ENCODE data around the gene CHPF2. TPM values are rescaled to one million over a fixed set of nuclear protein-coding genes. Genes with fewer than 3 reads are reported as not detected.

The CHPF2 gene
- total RNA-seq, 2 experiments from 2014 or later: 23.7 to 27.3 TPM

DNA sequence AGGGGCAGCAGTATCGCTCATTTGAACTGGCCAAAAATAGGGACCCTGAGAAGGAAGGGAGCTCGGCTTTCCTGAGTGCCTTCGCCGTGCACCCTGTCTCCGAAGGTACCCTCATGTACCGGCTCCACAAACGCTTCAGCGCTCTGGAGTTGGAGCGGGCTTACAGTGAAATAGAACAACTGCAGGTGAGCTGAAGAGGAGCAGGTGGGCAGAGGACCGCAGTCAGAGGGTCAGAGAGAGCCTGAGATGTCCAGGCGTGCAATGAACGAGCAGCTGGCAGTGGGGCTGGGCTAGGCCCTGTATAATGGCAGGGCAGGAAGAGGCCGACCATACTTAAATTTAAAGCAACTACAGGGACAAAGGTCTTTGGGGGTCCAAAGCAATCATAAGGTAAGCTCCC is 4.1 kb downstream of the CHPF2 start:
- CTCF ChIA-PET: interaction anchor here (0.7 to 6.4 kb wide), 4 partner anchors 7 to 15 kb away, joined by 3 to 68 read pairs (median 4); partner anchors contain the start of gene ABCF2
- H3K4me1 Mint-ChIP-seq (ENCODE audit: low read depth): peaks cover 27% of the 10 kb centered on the region
- H3K9me3 Mint-ChIP-seq: no peaks in the 10 kb centered on the region
- DNase-seq (no peak), ATAC-seq (no peak)
- no peak overlapping the region for H3K27ac Mint-ChIP-seq
- intact Hi-C loops (cut with micrococcal nuclease): no loop called here
- peaks cover 44% of the 10 kb centered on the region for H3K36me3 Mint-ChIP-seq (ENCODE audit: low read depth)
- H3K27me3 Mint-ChIP-seq: no peaks in the 10 kb centered on the region
- TF ChIP-seq, protein P1, sequence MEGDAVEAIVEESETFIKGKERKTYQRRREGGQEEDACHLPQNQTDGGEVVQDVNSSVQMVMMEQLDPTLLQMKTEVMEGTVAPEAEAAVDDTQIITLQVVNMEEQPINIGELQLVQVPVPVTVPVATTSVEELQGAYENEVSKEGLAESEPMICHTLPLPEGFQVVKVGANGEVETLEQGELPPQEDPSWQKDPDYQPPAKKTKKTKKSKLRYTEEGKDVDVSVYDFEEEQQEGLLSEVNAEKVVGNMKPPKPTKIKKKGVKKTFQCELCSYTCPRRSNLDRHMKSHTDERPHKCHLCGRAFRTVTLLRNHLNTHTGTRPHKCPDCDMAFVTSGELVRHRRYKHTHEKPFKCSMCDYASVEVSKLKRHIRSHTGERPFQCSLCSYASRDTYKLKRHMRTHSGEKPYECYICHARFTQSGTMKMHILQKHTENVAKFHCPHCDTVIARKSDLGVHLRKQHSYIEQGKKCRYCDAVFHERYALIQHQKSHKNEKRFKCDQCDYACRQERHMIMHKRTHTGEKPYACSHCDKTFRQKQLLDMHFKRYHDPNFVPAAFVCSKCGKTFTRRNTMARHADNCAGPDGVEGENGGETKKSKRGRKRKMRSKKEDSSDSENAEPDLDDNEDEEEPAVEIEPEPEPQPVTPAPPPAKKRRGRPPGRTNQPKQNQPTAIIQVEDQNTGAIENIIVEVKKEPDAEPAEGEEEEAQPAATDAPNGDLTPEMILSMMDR (IDR thresholded peaks at IDR 0.05): no peak
- POLR2A ChIA-PET: interaction anchor here (1.4 to 2.2 kb wide), 2 partner anchors 9 to 14 kb away, joined by 6 to 7 read pairs; partner anchors contain the start of gene ABCF2
- no peak overlapping the region for H3K4me3 Mint-ChIP-seq

DNA sequence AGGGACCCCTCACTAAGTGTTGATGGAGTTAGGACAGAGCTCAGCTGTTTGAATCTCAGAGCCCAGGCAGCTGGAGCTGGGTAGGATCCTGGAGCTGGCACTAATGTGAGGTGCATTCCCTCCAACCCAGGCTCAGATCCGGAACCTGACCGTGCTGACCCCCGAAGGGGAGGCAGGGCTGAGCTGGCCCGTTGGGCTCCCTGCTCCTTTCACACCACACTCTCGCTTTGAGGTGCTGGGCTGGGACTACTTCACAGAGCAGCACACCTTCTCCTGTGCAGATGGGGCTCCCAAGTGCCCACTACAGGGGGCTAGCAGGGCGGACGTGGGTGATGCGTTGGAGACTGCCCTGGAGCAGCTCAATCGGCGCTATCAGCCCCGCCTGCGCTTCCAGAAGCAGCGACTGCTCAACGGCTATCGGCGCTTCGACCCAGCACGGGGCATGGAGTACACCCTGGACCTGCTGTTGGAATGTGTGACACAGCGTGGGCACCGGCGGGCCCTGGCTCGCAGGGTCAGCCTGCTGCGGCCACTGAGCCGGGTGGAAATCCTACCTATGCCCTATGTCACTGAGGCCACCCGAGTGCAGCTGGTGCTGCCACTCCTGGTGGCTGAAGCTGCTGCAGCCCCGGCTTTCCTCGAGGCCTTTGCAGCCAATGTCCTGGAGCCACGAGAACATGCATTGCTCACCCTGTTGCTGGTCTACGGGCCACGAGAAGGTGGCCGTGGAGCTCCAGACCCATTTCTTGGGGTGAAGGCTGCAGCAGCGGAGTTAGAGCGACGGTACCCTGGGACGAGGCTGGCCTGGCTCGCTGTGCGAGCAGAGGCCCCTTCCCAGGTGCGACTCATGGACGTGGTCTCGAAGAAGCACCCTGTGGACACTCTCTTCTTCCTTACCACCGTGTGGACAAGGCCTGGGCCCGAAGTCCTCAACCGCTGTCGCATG is 5.2 kb downstream of the CHPF2 start:
- DNase-seq: no peak
- TF ChIP-seq, protein P1 (IDR thresholded peaks at IDR 0.05): no peak
- intact Hi-C loops (cut with micrococcal nuclease): no loop called here
- Mint-ChIP-seq H3K9me3 (no peaks in the 10 kb centered on the region), H3K4me1 (ENCODE audit: low read depth) (peaks cover 19% of the 10 kb centered on the region), H3K27ac (no peak overlapping the region), H3K4me3 (no peak overlapping the region), H3K27me3 (no peaks in the 10 kb centered on the region), H3K36me3 (ENCODE audit: low read depth) (peaks cover 44% of the 10 kb centered on the region)
- ChIA-PET CTCF (interaction anchor here (1.0 to 1.6 kb wide), 2 partner anchors 11 to 13 kb away, joined by 3 to 4 read pairs; partner anchors contain the start of gene ABCF2), POLR2A (interaction anchor here (1.4 to 2.2 kb wide), 2 partner anchors 10 to 13 kb away, joined by 6 to 7 read pairs; partner anchors contain the start of gene ABCF2)
- ATAC-seq: no peak

GRCh38 chr7:151238190-151238810 is 6.0 kb downstream of the CHPF2 start:
- Mint-ChIP-seq H3K27ac (no peak overlapping the region), H3K36me3 (ENCODE audit: low read depth) (peaks cover 38% of the 10 kb centered on the region), H3K27me3 (no peaks in the 10 kb centered on the region), H3K4me3 (no peak overlapping the region), H3K4me1 (ENCODE audit: low read depth) (peaks cover 25% of the 10 kb centered on the region), H3K9me3 (no peaks in the 10 kb centered on the region)
- ATAC-seq (no peak), DNase-seq (no peak)
- intact Hi-C loops (cut with micrococcal nuclease): no loop called here
- ChIA-PET POLR2A (no interaction called here), CTCF (no interaction called here)
- TF ChIP-seq, protein P1 (IDR thresholded peaks at IDR 0.05): no peak

DNA sequence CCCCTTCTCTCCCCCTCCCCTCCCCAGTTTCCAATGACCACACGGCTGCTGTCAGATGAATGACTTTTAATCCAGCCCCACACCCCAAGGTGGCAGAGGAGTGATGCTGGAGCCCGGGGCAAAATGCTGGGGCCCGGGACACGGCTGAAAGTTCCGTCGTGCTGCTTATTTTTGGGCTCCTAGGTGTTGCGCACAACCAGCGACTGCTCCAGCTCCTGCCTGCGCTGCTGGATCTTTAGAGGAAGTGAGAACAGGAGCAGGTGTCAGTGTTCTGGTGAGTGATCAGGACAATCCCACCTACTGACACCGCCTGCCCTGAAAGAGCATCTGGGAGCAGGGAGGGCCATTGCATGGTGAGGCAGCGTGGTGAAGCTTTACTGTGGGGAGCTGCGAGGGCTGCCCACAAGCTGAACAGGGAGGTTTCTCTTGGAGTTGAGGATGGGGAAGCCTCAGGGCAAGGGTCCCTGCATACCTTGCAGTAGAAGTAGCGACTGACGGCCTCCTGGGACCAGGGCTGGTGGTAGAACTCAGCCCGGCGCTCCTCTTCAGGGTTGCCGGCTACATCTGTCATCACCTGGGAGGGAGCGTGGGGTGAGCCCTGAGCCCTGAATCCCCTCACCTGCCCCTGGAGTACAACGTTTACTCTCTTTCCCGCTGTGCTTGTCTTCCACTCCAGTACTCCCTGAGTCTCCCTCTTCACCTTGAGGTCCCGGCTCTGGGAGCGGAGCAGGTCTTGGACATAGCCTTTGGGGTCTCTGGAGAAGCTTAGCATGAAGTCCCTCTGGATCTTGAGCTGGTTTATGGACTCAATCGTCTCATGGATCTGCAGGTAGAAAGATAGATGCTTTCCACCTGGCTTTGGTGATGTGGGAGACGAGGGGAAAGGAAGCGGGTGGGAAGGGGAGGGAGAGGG is 6.9 kb downstream of the CHPF2 start:
- ChIA-PET CTCF (interaction anchor here (0.9 kb wide), 1 partner anchor 72 kb away, joined by 3 read pairs; no protein-coding TSS in a partner anchor), POLR2A (no interaction called here)
- no peak overlapping the region for H3K4me3 Mint-ChIP-seq
- no peak overlapping the region for H3K27ac Mint-ChIP-seq
- no peak for DNase-seq
- peaks cover 31% of the 10 kb centered on the region for H3K36me3 Mint-ChIP-seq (ENCODE audit: low read depth)
- no peaks in the 10 kb centered on the region for H3K27me3 Mint-ChIP-seq
- peaks cover 28% of the 10 kb centered on the region for H3K4me1 Mint-ChIP-seq (ENCODE audit: low read depth)
- intact Hi-C loops (cut with micrococcal nuclease): no loop called here
- no peak for ATAC-seq
- TF ChIP-seq, protein P1 (IDR thresholded peaks at IDR 0.05): no peak
- H3K9me3 Mint-ChIP-seq: no peaks in the 10 kb centered on the region
